ENCODE data around the gene POMP.
A peak's percentile ranks its signal among the peaks of the same experiment; 100 is the strongest.

POMP gene

DNA sequence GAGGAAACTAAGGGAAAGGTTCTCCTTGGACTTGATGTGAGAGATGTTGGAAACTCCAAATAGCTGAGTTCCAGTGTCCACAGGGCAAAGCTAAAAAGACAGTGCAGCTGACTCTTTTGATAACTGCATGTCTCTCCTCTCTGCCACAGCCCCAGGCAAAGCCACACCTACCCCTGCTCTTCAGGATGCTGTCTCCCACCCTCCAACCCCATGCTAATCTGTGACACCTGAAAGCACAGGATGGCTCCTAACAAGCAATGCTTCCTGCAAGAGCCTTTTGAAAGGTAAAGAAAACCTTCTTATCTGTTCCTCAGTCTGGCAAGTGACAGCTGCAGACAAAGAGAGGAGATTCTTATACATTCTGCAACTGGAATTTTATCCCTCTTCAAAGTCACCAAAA lies 45.4 kb downstream of the POMP start:
- DNase-seq, result peak in 1 of 2 experiments; percentile 24

- no peak for DNase-seq
These were observed 46.0 kb downstream of the POMP start for GRCh38 chr13:28704919-28705318.

GRCh38 chr13:28705461-28706083 lies 46.6 kb downstream of the POMP start:
- DNase-seq, result no peak

DNA sequence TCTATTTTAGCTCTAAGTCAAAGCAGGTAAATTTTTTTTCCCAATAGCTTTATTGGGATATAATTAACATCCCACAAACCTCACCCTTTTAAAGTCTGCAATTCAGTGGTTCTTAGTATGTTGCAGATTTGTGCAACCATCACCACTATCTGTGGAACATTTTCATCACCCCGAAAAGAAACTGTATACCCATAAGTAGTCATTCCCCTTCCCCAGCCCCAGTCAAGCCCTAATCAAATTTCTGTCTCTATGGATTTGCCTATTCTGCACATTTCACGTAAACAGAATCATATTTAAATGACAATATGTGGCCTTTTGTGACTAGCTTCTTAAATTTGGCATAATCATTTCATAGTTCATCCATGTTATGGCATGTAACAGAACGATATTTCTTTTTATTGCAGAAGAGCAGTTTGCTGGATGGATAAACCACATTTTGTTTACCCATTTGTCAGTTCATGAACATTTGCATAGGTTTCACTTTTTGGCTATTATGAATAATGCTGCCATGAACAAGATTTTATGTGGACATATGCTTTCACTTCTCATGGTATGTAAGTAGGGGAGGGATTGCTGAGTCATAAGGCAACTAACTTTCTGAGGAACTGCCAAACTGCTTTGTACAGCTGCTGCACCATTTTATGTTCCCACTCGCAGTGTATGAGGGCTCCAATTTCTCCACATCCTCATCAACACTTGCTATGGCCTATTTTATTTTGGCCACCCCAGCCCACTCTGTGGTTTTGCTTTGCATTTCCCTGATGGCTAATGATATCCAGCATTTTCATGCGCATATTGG lies 48.9 kb downstream of the POMP start:
- DNase-seq, result peak; percentile 96 to 97

DNA sequence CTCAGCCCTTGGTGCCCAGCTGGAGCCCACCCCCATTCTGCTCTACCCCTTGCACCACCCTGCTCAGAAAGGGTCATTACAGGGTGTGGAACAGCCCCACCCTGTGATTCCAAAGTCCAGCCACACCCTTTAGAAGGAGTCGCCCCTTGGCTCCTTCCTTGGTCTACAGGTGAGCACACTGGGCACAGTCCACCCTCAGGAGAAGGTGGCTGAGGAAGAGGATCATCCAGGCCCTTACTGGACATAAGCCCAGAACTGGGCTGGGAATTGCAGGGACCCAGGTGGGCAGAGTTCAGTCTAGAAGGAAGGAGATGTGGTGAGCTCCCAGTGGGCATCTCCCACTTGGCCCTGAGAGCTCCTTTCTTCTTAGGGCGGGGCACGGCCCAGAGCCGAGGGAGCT lies 51.2 kb downstream of the POMP start:
- no peak for DNase-seq

- no peak for DNase-seq
These were observed 55.7 kb downstream of the POMP start for GRCh38 chr13:28714651-28715050.

GRCh38 chr13:28716511-28716910 lies 57.6 kb downstream of the POMP start:
- no peak for DNase-seq

GRCh38 chr13:28717170-28717569 lies 58.2 kb downstream of the POMP start:
- DNase-seq, result no peak

DNA sequence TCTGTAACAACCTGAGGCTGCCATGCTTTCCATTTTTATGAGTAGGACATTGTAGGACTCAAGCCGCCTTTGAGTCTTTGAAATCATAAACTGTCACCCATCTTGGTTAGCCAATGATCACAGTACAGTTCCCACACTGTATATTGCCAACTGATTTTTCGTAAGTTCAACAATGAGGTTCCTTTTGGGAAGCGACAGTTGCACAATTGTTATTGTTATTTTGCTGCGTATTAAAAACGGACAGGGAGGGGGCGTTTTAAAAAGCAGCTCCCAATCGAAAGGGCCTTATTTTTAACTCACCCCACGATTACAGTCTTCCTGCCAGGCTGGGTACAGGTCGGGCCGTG lies 59.2 kb downstream of the POMP start:
- peak in 1 of 2 experiments; percentile 62 for DNase-seq

- peak; percentile 95 to 98 for DNase-seq
These were observed 59.8 kb downstream of the POMP start, which contains the start of gene SLC46A3 for GRCh38 chr13:28718543-28719226. Gene SLC46A3, minus strand, starts transcription at chr13:28718970. Its CDS starts 972 bp downstream, at chr13:28717998.

DNA sequence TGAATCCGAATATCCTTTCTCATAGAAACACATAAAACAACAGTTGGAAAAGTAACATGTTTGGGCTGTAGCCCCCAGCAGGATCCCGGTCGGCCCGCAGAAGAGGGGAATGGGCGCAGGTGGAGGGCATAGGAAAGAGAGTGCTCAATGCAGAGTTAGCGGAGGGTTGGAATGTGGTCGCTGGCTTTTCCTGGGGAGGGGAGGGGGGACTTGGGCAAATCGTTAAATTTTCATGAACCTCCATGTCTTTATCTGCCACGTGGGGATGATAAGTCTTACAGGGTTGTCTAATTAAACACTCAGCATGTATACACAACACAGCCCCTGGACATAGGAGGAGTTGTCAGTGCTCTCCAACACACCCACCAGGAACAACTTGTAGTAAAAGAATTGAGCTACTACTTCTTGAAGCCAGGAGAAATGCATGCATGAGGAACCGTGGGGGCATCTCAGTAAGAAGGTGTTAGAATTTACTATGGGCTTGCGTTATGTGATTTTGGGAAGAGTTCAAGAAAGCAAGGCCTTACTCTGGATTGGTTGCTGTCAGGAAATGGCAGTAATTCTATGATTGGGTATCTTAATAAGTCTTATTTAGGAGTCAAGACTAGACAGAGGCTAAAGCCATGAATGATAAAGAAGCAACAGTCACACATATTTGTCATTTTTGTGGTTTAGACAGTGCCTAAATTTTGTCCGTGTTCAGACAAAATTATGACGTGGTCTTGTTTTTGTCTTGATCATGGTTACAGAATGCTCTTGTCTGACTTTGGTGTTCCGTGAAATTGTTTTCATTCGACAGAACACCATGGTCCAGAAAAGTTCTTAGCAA lies 60.5 kb downstream of the POMP start:
- DNase-seq, result no peak

- no peak for DNase-seq
These were observed 64.9 kb downstream of the POMP start for GRCh38 chr13:28723806-28724205.

- no peak for DNase-seq
These were observed 66.2 kb downstream of the POMP start for GRCh38 chr13:28725046-28725610.

Measured in NCI-H526 (cell line).